GM18861 (cell line): ENCODE measurements around the gene GAREM1.
A peak's percentile ranks its signal among the peaks of the same experiment; 100 is the strongest.

ENCODE experiments used
- ATAC-seq: cut with Tn5 transposase; IDR thresholded peaks from one replicate; pipeline ENCODE4 v1.9.1; 2021; ENCODE audit not compliant: unreplicated experiment

GAREM1 gene

DNA sequence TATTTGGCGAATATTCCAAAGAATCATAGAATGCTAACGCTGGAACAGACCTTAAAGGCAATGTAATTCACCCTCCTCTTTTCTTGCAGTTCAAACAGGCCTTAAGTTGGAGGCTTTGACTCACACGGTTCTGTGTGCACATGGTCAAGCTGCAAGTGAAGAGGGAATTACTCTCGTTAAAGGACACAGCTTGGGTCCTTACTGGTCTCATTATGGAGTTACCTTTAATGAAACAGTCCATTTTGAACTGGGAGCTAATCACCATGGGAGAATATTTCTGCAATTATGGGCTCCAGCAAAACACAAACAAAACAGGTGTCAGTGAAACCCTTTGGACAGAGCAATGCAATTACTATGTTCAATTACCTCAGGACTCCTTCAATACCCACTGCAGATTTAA, 135.5 kb downstream of the GAREM1 start:
- no peak for ATAC-seq

DNA sequence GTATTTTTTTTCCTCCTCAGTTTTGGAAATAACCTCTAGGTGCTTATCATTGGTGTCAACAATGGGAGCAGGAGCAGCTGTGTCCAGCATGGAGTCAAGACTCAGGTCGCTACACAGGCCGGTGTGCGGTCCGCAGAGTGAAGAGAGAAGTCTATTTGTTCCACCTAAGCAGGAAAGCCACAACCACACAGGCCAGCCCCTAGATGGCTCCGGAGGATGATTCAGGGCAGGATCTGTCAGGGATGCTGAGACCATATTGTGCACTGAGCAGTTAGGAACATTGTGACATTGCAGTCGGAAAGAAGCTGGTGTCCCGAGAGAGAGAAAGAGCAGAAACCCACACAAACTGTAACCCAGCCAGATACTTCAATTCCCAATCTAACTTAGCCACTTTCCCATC, 136.9 kb downstream of the GAREM1 start:
- no peak for ATAC-seq

DNA sequence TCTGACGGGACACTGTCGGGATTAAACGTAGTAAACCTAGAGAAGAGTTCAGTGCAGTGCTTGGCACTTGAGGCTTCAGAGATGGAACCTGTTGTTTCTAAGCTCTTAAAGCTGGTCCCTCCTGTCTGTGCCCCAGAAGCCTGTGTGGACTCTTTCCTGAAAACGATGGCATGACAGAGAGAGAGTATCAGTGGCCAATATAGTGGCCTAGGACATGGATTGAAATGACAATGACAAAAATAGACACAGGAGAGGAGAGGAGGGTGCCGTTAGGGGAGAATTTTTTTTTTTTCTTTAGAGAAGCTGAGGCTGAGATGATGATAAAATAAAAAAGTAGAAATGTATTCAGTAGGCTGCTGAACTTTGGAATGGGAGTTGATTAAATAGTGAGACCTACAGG, 138.0 kb downstream of the GAREM1 start:
- no peak for ATAC-seq

DNA sequence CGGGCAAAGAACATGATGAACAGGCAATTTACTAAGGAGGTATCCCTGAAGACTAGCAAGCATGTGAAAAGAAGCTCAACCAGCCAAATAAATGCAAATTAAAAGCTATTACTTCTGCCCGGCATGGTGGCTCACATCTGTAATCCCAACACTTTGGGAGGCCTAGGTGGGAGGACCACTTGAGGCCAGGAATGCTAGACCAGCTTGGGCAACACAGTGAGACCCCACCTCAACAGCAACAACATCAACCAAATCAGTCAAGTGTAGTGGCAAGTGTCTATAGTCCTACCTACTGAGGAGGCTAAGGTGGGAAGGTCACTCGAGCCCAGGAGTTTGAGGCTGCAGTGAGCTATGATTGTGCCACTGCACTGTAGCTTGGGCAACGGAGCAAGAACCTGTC, 141.7 kb downstream of the GAREM1 start:
- no peak for ATAC-seq

DNA sequence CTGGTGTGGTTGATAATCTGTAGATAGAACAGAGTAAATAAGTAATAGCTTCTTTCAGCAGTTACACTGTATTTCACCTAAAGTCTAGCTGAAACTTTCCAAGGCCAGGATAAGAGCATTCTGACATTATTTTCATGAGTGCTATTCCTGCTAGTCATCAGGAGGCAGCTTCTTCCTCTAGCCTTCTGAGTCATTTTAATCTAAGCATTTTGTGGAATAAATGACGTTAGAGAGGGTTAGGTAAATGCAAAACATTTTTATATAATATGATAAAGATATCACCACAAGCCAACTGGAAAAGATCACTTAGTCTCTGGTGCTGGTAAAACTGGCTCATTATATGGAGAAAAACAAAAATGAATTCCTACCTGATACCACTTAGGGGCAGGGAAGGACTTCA, 142.3 kb downstream of the GAREM1 start:
- no peak for ATAC-seq

DNA sequence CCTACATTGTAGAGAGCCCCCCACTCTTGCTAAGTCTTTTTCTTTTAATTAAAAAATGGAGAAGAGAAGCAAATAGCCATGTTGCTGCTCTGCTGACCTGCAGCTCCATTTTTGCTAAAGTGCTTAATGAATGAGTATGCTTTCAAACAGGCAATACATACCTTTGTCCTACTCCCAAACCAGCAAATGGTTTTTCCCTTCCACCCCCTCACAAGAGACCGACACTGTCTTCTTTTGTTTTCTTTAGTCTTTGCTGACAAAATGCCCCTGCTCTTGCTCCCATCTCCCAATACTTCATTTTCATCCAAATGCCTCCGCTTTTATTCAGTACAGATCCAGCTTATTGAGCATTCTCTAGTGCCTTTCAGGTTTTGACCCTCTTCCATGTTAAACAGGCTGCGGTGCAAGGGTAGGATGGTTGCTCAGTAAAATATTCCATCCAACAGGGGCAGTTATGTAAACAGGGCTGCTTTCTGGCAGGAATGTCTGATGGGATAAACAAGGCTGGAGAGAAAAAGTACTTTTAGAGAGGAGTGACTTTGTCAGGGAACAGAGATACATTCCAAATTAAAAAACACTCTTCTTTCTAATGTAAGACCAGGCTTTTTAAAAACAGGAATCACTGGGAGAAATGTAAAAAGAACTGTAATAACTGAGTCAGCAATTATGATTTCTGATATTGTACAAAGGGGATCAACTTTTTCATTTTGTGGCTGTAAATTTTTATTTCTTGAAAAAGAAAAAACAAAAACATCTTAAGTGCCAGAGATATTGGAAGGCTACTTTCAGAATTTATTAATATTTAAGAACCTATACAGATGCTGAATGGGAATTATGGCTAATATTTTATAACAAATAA, 144.0 kb downstream of the GAREM1 start:
- ATAC-seq: no peak

DNA sequence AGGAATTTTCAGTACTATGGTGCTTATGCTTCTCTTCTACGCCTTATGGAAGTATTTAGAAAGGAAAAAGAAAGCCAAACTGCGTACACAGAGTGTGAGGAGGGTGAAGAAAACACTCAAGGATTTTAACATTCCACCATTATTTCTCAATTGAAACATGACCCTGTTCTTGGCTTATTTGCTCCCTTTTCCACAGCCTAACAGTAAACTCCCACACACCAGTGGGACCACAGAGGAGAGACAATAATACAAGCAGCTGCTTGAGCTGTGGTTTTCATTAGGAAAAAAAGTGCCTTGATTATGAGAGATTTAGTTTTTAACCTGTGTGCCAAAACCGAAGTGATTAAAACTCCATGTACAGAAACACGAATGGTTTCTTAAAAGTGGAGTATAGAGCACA, 146.5 kb downstream of the GAREM1 start:
- no peak for ATAC-seq

DNA sequence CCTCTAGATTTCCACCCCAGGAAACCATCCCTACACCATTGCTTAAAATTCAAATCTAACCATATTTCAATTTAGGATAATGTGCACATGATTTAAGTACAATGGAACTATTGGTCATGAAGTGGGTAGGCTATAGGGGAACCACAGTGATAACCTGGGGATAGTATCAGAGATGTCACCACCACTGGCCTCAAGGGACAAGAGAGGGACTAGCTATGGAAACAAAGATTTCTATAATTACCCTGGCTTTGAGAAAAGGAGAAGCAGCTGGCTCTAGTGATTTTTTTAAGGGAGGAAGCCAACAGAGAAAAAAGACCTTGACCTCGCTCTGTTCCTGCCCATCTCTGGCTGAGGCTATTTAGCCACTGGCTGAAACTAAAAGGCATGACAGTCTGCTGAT, 148.9 kb downstream of the GAREM1 start:
- no peak for ATAC-seq

DNA sequence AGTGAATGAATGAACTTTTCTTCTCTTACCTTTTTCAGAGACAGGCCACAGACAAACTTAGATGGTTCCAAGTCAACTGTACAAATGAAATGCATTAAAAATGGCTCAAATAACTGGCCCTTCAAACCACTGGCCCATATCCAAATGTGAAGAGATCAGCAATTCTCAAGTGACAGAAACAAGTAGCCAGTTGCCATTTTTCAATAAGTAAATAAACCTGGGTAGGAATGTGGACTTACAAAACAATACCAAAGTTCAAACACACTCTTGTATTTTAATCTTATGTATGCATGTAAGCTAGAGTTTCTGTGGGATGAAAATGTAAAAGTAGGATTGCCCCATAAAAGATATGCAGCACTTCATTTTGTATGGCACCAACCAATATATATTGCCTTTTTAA, 151.6 kb downstream of the GAREM1 start:
- no peak for ATAC-seq

DNA sequence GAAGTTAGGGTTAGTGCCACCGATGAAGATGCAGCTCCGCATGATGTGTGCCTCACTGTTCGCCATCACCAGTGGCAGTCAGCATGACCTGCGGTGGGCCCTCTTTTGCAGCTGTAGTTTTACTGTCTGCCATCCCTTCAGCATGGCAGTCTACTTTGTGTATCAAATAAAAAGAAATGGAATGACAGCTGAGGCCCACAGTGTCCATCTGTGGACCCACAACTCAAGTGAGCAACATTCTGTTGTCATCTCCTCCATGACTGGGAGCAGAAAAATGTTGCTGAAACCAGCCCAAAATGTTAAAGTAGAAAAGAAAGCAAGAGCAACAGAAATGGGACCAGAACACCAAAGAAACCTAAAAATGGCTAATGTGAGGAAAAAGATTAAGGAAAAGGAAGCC, 152.1 kb downstream of the GAREM1 start:
- no peak for ATAC-seq

DNA sequence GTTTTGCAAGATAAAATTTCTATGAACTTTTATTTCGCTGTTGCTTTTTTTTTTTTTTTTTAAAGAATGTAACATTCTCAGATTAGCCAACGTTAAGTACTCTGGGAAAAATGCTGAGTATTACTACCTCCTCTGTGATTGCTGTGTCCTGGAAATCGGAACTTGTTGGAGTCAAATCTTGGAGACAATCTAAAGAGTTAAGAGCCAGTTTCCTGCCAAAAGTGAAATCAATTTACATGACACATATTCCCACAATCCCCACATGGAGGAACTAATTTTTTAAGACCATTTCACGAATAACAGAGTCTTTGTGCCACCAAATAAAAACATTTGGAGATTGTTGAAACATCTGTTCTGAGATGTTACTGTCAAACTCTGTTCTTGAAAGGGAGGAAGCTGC, 153.0 kb downstream of the GAREM1 start:
- ATAC-seq: no peak

DNA sequence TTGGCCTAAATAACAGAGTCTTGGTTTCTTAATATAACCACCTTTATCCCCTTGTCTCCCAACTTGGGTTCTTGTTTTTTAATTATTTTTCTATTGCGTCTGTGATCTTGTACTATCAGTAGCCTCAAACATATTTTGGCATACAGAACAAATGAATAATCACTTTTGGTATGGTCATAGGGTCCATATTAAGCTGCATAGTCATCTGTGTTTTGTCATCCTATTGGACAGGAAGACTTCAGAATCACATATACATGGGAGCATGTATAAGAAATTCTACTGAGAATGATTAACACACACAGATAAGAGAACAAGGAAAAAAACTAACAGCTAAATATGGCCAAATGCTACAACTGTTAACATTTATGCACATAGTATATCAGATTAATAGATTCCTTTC, 154.8 kb downstream of the GAREM1 start:
- no peak for ATAC-seq

DNA sequence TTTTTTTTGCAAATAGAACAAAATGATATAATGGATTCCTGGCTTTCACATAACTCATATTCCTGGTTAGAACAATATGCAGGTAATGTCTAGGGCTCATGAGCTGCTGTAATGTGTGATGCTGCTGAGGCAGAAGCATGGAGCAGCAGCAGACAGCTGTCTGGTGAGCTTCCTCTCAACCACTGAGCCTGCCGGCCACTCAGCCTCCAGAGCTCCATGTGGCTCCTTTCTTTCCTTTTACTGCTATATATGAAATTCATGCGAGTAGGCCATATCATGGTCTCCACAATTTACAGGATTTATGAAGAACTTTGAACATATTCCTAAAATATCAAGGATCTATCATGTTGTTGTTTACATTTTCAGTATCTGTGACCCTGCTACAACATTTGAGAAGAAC, 159.9 kb downstream of the GAREM1 start:
- no peak for ATAC-seq

DNA sequence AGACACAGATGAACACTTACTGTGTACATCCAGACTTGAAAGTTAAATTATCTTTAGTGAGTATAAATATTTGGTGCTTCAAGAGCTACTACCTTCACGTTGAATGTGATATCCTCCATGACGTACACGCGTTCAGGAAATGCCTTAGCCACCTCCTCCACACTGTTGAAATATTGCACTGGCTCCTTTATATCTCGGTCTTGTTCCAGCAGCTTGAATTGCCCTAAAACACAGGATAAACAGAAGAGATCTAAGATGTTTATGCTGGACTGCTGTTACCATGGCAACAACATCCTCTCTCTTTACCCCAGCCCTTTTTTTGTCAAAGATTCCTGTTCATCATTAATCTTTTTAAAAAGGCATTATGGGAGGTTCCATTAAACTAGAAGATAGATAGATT, 160.6 kb downstream of the GAREM1 start:
- ATAC-seq: no peak

DNA sequence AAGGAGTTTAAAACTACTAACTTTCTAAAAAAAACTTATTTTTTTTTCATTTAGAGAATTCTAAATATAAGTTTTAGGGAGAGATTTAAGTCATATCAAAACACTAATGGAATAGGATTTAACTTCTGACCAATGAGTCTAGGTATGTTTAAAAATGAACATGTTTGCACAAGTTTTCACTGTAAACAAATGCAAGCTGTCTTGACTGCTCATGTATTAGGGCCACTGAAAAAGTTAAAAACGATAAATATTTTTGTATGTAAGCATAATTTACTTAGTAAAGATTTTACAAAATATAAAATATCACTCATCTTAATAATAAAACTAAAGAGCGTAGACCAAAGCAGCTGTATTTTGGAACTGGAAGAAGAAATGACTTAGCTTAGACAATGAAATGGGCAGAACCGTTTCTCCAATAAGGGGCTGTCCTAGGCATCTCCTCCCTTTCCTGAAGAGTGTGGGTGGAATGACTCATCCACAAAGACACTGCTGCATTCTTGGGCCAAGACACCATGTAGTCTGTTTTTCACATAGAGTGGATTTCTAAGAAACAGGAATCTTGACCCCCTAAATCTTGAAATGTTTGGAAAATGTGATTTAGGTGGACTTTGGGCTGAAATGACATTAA, 162.1 kb downstream of the GAREM1 start:
- no peak for ATAC-seq

DNA sequence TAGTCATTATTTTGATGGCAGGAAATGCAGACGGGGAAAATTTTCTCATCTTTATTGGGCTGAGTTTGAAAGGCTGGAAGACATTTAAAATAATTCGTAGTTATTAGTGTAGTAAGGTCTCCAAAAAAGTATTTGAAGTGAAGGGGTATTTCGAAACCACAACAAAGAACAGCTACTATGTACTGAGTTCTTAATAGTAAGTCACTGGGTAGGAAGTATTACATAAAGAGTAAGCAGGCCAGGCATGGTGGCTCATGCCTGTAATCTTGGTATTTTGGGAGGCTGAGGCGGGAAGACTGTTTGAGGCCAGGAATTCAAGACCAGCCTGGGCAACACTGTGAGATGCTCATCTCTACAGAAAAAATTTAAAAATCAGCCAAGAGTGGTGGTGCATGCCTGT, 167.3 kb downstream of the GAREM1 start:
- no peak for ATAC-seq

DNA sequence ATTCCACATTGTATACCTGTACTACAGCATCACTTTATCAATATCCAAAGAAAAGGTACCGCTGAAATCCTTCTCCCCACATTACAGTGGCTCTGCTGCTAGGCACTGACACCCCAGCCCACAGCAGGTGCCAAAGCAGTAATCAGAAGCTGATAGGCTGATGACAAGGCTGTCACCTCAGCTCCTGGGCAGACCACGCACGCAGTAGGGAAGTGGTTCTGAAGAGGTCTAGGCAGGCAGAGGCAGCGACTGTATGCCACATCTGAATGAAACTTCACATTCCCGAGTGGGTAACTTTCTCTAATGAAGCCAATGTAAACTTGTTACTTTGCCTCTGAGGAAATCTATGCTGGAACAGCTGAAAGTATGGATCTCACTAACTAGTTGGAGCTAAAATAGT, 167.9 kb downstream of the GAREM1 start:
- ATAC-seq: no peak

DNA sequence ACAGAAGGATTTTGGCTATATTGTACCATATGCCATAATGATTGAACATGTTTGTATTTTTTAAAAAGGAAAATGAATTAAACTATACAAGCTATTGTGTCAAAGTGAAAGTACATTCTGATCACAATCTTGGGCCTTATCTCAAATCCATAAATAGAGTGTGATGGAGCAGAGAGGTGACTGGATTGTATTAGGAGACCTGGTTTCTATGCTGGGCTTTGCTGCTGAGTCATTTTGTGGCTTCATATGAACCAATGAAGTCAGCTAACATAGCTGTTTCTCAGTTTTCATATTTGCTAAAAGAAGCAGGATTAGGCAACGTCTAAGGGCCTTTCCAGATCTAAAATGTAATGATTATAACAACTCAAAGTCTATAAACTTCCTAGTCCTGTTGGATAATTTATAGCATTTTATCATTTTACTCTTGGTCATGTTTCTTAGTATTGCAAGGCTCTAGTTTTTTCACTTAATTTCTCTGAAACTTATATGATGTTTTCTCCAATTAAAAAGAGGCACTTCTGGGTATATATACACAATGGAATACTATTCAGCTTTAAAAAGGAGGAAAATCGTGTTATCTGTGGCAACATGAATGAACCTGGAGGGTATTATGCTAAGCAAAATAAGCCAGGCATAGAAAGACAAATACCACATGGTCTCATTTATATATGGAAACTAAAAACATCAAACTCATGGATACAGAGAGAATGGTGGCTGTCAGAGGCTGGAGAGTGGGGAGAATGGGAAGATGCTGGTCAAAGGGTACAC, 168.5 kb downstream of the GAREM1 start:
- ATAC-seq: peak; percentile 85

DNA sequence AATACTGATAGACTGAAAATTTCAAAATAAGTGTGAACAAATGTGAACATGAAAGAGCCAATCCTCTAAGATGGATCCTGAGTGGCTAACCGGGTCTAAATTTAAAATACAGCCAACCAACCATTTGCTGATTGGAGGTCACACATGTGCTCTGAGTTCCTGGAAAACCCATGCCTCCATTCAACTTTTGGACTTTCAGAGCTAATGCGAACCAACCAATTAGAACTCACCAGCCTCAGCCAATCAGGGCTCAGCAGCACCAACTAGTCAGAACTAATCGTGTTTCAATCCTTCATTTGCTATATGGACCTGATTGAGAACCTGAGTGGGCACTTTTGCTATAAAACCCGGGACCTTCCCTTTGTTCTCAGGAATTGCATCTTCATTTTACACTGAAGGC, 169.3 kb downstream of the GAREM1 start:
- ATAC-seq: no peak

DNA sequence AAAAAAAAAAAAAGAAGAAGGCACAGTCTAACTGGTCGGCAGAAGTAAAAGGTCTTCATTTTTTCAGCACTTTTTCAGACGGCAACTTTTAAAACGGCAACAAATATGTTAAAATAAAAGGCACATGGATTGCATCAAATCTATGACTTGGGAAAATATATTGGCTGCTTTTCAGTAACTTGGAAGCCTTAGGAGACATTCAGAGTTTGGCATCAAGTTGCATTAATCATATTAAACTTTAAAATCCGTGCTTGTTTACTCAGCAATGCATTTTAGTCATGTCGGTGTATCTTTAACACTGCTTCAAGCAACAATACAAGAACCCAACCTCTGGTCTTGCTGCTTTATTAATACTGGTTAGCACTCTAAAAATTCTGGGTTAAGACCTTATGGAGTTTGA, 169.8 kb downstream of the GAREM1 start:
- ATAC-seq: no peak

DNA sequence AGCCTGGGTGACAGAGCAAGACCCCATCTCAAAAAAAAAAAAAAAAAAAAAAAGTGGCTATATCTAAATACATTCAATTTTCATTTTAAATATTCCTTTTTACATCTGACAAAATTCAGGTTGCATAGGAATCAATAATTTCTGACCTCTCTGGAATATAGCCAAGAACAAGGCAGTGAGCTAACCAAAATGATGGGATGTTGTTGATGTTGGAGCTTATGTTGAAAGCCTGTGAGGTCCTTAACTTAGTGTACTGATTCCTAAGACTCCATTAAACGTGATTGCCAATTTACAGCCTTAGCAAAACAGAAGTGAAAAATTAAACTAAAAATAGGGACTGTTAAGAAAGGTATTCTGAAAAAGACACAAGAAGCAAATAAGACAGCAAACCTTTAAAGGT, 171.2 kb downstream of the GAREM1 start:
- no peak for ATAC-seq

DNA sequence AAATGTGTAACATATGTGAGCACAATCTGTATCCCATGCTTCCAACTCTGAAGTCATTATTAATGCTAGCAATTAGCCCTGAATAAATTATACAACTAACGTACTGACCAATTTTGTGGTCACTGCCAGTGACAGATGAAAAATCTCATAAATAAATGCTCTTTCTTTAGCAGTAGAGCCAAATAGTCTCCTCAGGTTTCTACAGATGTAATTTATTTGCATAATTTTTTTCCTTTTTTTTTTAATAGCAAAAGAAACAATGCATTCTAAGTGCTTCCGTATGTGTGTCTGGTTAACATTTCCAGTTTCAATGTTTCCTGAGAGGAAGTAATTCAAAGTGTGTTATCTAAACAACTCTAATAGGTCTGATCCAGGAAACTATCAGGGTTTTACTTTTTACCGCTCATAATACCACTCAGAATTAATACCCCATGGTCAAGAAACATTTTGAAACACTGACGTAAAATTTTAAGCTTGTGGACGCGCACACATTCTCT, 172.5 kb downstream of the GAREM1 start:
- ATAC-seq: no peak
